ENCODE results near the gene ACTL7B.

DNA sequence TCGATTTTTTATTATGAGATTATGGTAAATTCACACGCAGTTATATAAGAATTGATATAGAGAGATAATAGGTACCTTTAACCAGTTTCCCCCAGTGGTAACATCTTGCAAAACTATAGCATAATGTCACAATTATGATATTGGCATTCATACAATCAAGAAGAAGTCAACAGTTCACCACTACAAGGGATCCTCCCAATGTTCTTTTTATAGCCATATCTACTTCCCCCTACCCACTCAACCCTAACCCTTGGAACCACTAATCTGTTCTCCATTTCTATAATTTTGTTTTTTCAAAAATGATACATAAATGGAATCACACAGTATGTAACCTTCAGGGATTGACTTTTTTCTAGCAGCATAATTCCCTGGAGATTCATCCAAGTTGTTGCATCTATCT, 9.8 kb downstream of the ACTL7B start:
- TF ChIP-seq CTCF (IDR thresholded peaks at IDR 0.05) (no peak), POLR2AphosphoS5 (IDR thresholded peaks at IDR 0.05) (no peak), POLR2A (IDR thresholded peaks at IDR 0.05) (no peak)

Data from breast epithelium (tissue), 3 donors.